HG03457 (cell line): ENCODE results near the gene ZFP91.

Experiments
- ATAC-seq: cut with Tn5 transposase; IDR thresholded peaks from one replicate; pipeline ENCODE4 v1.9.1; 2021; ENCODE audit warnings: moderate number of reproducible peaks; ENCODE audit not compliant: unreplicated experiment

The ZFP91 gene

DNA sequence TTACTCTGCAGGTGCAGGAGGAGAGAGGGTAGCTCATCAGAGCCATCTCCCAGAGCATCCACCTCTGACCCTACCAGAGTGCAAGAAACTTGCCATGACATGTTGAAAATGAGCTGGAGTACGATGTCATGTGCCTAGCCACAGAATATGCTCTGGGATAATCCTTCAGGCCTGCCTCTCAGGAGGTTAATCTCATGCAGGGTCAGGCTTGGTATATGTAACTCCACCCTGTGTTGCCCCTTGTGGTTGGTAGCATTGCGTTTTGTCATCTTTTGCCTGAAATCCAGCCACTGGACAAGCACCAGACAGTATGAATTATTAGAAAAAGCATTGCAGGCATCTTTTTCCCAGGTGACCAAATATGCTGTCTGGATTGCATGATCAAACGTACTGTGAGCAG is 79.8 kb downstream of the ZFP91 start:
- no peak for ATAC-seq

DNA sequence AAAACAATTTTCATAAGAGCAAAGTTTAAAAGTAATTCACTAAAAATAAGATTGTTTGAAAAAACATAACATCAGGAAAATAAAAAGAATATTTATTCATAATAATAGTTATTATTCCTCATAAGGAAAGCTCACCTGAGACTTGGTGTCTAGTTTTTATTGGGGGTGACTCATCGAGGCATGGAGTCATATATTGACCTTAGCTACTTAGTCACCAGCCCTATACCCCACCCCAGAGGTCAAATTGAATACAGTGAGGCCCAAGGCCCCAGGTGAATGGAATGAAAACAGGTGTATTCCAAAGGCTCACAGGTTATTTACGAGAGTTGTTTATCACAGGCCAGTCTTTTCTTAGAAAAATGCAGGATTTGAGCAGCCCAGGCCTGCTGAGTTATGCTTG is 80.5 kb downstream of the ZFP91 start:
- ATAC-seq: no peak

DNA sequence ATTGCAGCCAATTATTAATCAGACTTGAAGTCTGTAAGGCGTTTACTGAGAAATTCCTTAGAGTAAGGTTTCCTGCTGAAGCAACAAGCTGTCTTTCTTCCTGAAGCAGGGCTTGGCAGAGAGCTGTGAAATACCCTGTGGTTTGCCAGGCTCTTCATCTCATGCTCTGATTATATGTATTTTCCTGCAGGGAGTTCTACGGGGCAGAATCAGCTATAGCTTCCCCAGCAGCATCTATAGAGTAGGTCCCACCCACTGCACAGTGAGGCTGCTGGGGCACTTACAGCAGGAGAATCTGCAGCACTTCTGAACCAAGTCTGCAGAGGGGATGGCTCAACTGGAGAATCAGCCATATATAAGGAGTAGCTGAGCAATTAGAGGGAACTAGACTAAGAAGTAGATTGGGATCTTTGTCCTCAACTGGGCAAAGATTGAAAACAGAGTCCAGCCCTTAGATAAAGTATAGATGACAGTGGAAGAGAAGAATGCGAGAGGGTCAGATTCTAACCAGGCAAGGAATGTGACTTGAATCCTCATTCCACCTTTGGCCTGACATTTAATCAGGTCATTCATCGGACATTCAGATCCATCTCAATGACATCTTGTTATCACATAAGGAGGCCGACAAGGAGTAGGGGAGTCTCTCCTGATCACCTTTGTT is 81.2 kb downstream of the ZFP91 start:
- ATAC-seq: no peak
